ENCODE data around the gene KIR2DL1. TPM values are rescaled to one million over a fixed set of nuclear protein-coding genes. Genes with fewer than 3 reads are reported as not detected.
"Not testable (repeated sequence)": the region's sequence is repeated elsewhere in the genome, so short reads cannot be mapped to it uniquely, and the experiment has no call there.

The KIR2DL1 gene
- total RNA-seq, 1 donor: not detected

DNA sequence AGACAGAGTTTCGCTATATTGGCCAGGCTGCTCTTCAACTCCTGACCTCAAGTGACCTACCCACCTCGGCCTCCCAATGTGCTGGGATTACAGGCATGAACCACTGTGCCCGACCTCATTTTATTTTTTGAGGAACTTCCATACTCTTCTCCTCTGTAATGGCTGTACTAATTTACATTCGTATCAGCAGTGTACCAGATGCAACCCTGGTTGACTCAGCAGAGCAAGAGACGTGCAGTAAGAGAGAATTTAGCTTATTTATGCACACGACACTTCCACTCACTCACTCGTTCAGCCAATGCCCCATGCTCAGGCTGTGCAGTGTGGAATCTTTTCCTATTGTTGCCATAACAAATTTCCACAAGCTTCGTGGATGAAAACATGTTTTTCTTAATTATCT lies 38.4 kb upstream of the KIR2DL1 start:
- DNase-seq (ENCODE audit: low read depth): no peak
- TF ChIP-seq CTCF (IDR thresholded peaks at IDR 0.05; ENCODE audit: insufficient read depth, low read length): no peak

DNA sequence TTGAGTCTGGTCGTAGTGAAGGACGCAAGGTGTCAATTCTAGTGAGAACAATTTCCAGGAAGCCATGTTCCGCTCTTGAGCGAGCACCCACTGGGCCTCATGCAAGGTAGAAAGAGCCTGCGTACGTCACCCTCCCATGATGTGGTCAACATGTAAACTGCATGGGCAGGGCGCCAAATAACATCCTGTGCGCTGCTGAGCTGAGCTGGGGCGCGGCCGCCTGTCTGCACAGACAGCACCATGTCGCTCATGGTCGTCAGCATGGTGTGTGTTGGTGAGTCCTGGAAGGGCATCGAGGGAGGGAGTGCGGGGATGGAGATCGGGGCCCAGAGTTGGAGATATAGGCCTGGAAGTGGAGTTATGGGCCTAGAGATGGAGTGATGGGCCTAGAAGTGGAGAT lies 31.3 kb upstream of the KIR2DL1 start, which contains the start of gene KIR2DL3:
KIR2DL3 (plus strand) TSS at position 208 of the 400 bp plus-strand sequence; CDS start at position 241, 33 bp downstream.
- not testable (repeated sequence) for H3K4me3 ChIP-seq (ENCODE audit: low read depth, low read length); DNase-seq (ENCODE audit: low read depth)

More for the DNA sequence above, 38.4 kb upstream of the KIR2DL1 start:
- no peak overlapping the region for H3K4me3 ChIP-seq (ENCODE audit: low read depth, low read length)

DNA sequence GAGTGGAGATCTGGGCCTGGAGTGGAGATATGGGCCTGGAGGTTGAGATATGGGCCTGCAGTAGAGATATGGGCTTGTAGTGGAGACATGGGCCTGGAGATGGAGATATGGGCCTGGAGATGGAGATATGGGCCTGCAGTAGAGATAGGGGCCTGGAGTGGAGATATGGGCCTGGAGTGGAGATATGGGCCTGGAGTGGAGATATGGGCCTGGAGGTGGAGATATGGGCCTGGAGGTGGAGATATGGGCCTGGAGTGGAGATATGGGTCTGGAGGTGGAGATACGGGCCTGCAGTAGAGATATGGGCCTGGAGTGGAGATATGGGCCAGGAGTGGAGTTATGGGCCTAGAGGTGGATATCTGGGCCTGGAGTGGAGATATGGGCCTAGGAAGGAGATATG lies 30.9 kb upstream of the KIR2DL1 start:
- no peak overlapping the region for H3K4me3 ChIP-seq (ENCODE audit: low read depth, low read length)
- TF ChIP-seq CTCF (IDR thresholded peaks at IDR 0.05; ENCODE audit: insufficient read depth, low read length): no peak
- DNase-seq (ENCODE audit: low read depth): no peak

- H3K4me3 ChIP-seq (ENCODE audit: low read depth, low read length): no peak overlapping the region
- TF ChIP-seq CTCF (IDR thresholded peaks at IDR 0.05; ENCODE audit: insufficient read depth, low read length): no peak
- no peak for DNase-seq (ENCODE audit: low read depth)
These were observed 29.8 kb upstream of the KIR2DL1 start for GRCh38 chr19:54739587-54740497.

GRCh38 chr19:54741950-54742349 lies 27.6 kb upstream of the KIR2DL1 start:
- DNase-seq (ENCODE audit: low read depth); H3K4me3 ChIP-seq (ENCODE audit: low read depth, low read length): not testable (repeated sequence)

- DNase-seq (ENCODE audit: low read depth); H3K4me3 ChIP-seq (ENCODE audit: low read depth, low read length): not testable (repeated sequence)
These were observed 25.5 kb upstream of the KIR2DL1 start for GRCh38 chr19:54744080-54744479.

GRCh38 chr19:54747614-54748322 lies 21.8 kb upstream of the KIR2DL1 start:
- H3K4me3 ChIP-seq (ENCODE audit: low read depth, low read length); DNase-seq (ENCODE audit: low read depth): not testable (repeated sequence)

DNA sequence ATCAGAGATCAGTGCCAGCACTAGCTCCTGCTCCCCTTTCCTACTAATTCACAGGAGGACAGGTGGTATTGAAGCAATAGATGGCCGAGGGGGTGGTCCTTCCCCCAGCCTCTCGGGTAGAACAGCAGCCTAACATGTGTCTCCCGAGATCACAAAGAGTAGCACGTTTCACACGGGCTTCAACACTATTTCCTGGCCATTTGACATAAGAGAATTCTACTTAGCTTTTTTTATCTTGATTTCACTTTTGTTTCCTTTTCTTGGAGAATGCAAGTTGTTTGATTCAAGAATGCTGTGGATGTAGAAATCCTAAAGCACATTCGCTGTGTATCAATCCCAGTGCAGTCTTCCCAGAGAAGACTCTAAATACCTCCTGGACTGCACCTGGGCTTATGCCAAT lies 19.3 kb upstream of the KIR2DL1 start:
- DNase-seq (ENCODE audit: low read depth); H3K4me3 ChIP-seq (ENCODE audit: low read depth, low read length): not testable (repeated sequence)

DNA sequence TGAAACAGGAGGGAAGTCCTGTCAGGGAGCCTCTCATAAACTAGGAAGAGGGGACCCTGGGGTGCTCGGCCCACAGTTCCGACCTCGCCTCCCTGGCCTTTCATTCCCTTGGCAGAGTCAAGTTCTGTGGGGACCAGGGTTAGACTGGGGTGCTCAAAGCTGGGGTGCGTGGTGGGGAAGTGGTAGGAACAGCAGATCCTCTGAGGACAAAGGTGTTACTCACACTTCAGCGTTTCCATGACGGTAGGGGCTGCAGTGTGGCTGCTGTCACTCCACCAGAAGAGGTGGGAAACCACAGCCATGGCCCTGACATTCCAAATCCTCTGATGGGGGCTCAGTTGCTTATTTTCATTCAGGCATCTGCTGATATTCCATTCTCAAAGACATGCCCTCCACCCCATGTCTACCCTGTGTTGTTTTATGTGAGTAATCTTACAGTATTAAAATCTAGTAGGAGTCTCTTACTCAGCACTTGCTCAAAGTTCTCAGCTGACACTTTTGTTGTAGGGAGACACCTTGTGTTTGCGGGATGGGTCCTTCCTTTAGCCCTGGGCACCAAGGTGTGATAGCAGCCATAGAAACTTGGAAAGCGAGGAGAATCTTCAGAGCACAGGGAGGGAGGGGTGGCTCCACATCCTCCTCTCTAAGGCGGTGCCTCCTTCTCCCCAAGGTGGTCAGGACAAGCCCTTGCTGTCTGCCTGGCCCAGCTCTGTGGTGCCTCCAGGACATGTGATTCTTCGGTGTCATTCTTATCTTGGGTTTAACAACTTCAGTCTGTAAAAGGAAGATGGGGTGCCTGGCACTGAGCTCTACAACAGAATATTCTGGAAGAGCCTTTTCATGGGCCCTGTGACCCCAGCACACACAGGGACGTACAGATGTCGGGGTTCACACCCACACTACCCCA lies 13.1 kb upstream of the KIR2DL1 start:
- not testable (repeated sequence) for H3K4me3 ChIP-seq (ENCODE audit: low read depth, low read length); DNase-seq (ENCODE audit: low read depth)

DNA sequence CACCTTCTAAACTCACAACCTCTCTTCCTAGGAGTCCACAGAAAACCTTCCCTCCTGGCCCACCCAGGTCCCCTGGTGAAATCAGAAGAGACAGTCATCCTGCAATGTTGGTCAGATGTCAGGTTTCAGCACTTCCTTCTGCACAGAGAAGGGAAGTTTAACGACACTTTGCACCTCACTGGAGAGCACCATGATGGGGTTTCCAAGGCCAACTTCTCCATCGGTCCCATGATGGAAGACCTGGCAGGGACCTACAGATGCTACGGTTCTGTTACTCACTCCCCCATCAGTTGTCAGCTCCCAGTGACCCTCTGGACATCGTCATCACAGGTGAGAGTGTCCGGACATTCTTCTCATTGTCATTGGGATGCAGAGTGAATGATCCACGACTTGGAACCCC lies 11.0 kb upstream of the KIR2DL1 start:
- DNase-seq (ENCODE audit: low read depth); H3K4me3 ChIP-seq (ENCODE audit: low read depth, low read length): not testable (repeated sequence)

DNA sequence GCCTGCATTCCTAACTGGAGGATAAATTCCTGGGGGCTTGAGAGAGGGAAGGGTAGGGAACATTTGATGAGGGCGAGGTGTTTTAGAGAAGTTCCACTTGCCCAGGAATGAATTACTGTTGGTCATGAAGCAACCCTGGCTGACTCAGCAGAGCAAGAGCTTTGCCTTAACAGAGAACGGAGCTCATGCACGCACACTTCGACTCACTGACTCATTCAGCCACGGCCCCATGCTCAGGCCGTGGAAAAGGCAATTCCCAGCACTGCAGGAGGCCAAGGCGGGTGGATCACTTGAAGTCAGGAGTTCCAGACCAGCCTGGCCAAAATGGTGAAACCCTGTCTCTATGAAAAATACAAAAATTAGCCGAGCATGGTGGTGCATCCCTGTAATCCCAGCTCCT lies 5.4 kb upstream of the KIR2DL1 start:
- not testable (repeated sequence) for DNase-seq (ENCODE audit: low read depth); H3K4me3 ChIP-seq (ENCODE audit: low read depth, low read length)

- H3K4me3 ChIP-seq (ENCODE audit: low read depth, low read length); DNase-seq (ENCODE audit: low read depth): not testable (repeated sequence)
These were observed 3.1 kb upstream of the KIR2DL1 start for GRCh38 chr19:54766464-54766863.

GRCh38 chr19:54770511-54770910 lies 918 bp downstream of the KIR2DL1 start:
- H3K4me3 ChIP-seq (ENCODE audit: low read depth, low read length): not testable (repeated sequence)

More at GRCh38 chr19:54770511-54770910, 918 bp downstream of the KIR2DL1 start:
- DNase-seq (ENCODE audit: low read depth): not testable (repeated sequence)
